ENCODE results near the gene WWC2. TPM values are rescaled to one million over a fixed set of nuclear protein-coding genes. Genes with fewer than 3 reads are reported as not detected.

Gene WWC2
- total and polyA plus RNA-seq, 5 donors from 2014 or later, result 0.14 to 0.51 (median 0.27) TPM; not detected in 1

DNA sequence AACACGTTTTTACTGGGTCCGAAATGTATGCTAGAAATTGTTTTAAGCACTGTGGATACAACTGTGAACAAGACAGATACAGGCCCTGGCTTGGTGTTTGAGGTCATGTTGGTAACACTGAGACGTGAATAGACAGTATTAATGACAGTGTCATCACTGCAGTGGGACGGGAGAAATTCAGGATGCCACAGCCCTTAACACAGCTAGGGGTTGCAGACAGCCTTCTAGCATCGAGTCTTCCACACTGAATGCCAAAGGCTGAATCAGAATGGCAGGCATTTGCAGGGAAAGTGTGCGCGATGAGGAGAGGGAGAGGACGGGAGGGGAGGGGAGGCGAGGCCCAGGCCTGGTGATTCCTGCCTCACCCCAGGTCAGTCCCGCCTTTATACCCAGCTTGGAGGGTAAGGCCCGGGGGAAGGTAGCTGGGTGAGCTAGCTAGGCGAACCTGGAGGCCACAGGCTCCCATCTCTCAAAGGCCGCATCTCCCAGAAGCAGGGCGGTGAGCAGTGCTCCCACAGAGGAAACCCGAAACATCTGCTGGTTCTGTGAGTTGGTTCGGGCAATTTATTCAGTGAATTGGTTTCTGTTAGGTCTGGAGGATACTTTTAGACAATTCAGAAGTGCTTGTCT, 267.3 kb downstream of the WWC2 start:
- no peak overlapping the region for H3K4me3 Mint-ChIP-seq

DNA sequence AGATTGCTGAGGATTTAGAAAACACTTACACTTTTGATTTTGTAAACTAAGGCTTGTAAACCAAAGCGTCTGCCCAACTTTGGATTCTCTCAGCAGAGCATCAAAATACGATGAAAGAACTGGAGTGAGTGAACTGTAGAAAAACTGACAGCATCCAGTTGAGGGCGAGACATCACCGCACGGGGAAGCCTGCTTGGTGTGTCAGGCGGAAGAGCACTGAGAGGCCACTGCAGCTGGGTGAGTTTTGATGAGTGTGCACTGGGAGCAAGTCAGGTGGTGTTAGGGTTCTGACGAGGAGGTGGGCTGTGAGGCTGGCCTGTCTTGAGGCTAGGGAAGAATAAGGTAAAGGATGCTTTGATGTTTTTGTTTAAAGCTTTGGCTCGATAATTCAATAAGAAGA, 270.0 kb downstream of the WWC2 start:
- no peaks in the 10 kb centered on the region for H3K36me3 Mint-ChIP-seq
- peaks cover 15% of the 10 kb centered on the region for H3K27me3 Mint-ChIP-seq
- peaks cover 0 to 5% of the 10 kb centered on the region in 2 experiments for H3K9me3 ChIP-seq (ENCODE audit: control insufficient read depth in 2 of 2, low read length in 2 of 2)
- no peaks in the 10 kb centered on the region for H3K4me1 ChIP-seq (ENCODE audit: control insufficient read depth, insufficient read depth, low read length, poor library complexity, severe bottlenecking)
- H3K27ac ChIP-seq (ENCODE audit: insufficient read depth, low read length, poor library complexity, severe bottlenecking), result no peak overlapping the region
- no peak overlapping the region for H3K4me3 Mint-ChIP-seq
- H3K4me1 Mint-ChIP-seq, result peaks cover 0 to 4% (median 0%) of the 10 kb centered on the region in 4 donors
- DNase-seq, result no peak
- no peaks in the 10 kb centered on the region for H3K27me3 ChIP-seq (ENCODE audit: control insufficient read depth, insufficient read depth, low read length)
- H3K9me3 Mint-ChIP-seq, result peaks cover 0 to 6% (median 0%) of the 10 kb centered on the region in 7 donors
- H3K36me3 ChIP-seq (ENCODE audit: control insufficient read depth, insufficient read depth, low read length), result no peaks in the 10 kb centered on the region
- no peak for ATAC-seq (ENCODE audit: low read depth in 2 of 2)
- H3K4me3 ChIP-seq (ENCODE audit: low read depth, low read length), result no peak overlapping the region
- H3K27ac Mint-ChIP-seq, result no peak overlapping the region

More for the DNA sequence above, 267.3 kb downstream of the WWC2 start:
- H3K4me3 ChIP-seq (ENCODE audit: low read depth, low read length), result no peak overlapping the region
- no peaks in the 10 kb centered on the region for H3K4me1 Mint-ChIP-seq
- no peak overlapping the region for H3K27ac ChIP-seq (ENCODE audit: insufficient read depth, low read length, poor library complexity, severe bottlenecking)
- H3K9me3 ChIP-seq (ENCODE audit: control insufficient read depth in 2 of 2, low read length in 2 of 2), result no peaks in the 10 kb centered on the region
- ATAC-seq (ENCODE audit: low read depth in 2 of 2) (no peak), DNase-seq (no peak)
- no peaks in the 10 kb centered on the region for H3K4me1 ChIP-seq (ENCODE audit: control insufficient read depth, insufficient read depth, low read length, poor library complexity, severe bottlenecking)
- H3K27me3 ChIP-seq (ENCODE audit: control insufficient read depth, insufficient read depth, low read length), result peaks cover 1% of the 10 kb centered on the region
- H3K27ac Mint-ChIP-seq, result no peak overlapping the region
- no peaks in the 10 kb centered on the region for H3K36me3 ChIP-seq (ENCODE audit: control insufficient read depth, insufficient read depth, low read length)
- no peaks in the 10 kb centered on the region for H3K36me3 Mint-ChIP-seq
- peaks cover 9% of the 10 kb centered on the region for H3K27me3 Mint-ChIP-seq
- no peaks in the 10 kb centered on the region for H3K9me3 Mint-ChIP-seq

Other genes starting within 250 kb of the WWC2 start
- gene DCTD, start 181.9 kb upstream of the WWC2 start, total RNA-seq, result 57.5 TPM
- gene DCTD, start 181.9 kb upstream of the WWC2 start, polyA plus RNA-seq, result 100 to 1,000 TPM in 1 of 4 donors, 10 to 100 TPM in 3; 84.1 to 104 (median 89.2) TPM
- not detected for gene CLDN22, start 221.0 kb downstream of the WWC2 start, total RNA-seq
- not detected for gene CLDN22, start 221.0 kb downstream of the WWC2 start, polyA plus RNA-seq
- gene CLDN24, start 223.2 kb downstream of the WWC2 start, total RNA-seq, result not detected
- gene CLDN24, start 223.2 kb downstream of the WWC2 start, polyA plus RNA-seq, result not detected